A549 (cell line): ENCODE measurements around the gene GBE1. TPM values are rescaled to one million over a fixed set of nuclear protein-coding genes. Genes with fewer than 3 reads are reported as not detected.

ENCODE experiments used
- ATAC-seq, 2 experiments: fragments of 200-7000 bp in 1 of 2; fragments of >200 bp in 1 of 2; cut with Nextera tagmentation in 1 of 2; cut with Tn5 transposase in 1 of 2; 3 replicates each; pipeline versions ENCODE4 v1.8.0 to v1.9.1; 2018 to 2020; ENCODE audit warnings: mild to moderate bottlenecking in 1 of 2, moderate library complexity in 1 of 2
- CTCF ChIA-PET: fragments of 300-600 bp; sonication (Branson Sonifier 250); formaldehyde crosslinking; extraction: SDS; loops from one replicate; lab custom pipeline; 2021; ENCODE audit warnings: antibody characterized with exemption, inconsistent platforms; lab: Yijun Ruan, JAX
- POLR2A ChIA-PET: fragments of 350-600 bp; formaldehyde crosslinking; extraction: SDS; loops from one replicate; lab custom pipeline; 2021; ENCODE audit warnings: antibody characterized with exemption, inconsistent platforms; lab: Yijun Ruan, JAX
- DNase-seq, 2 experiments: peaks; one replicate each; pipeline versions ENCODE4 v3.0.0 to v3.0.0-alpha.2; 2011 to 2016; ENCODE audit warnings: low read depth in 1 of 2, low spot score in 1 of 2
- FAIRE-seq: peaks from 2 replicates; lab custom pipeline; 2011; peaks lifted over from hg19 to GRCh38; lab: Jason Lieb, UNC
- H3K27ac ChIP-seq, 2 experiments: fragments of >200 bp; sonication (Bioruptor Twin); formaldehyde crosslinking; 3 replicates each; pipeline ENCODE4 v1.5.1; 2016 to 2017
- H3K4me1 ChIP-seq: fragments of >200 bp; sonication (Bioruptor Twin); formaldehyde crosslinking; 3 replicates; pipeline ENCODE4 v1.6.1; 2016
- H3K4me2 ChIP-seq: fragments of >200 bp; sonication (Bioruptor Twin); formaldehyde crosslinking; 3 replicates; pipeline ENCODE4 v1.6.1; 2016
- H3K4me3 ChIP-seq: fragments of >200 bp; sonication (Bioruptor Twin); formaldehyde crosslinking; 3 replicates; pipeline ENCODE4 v1.5.1; 2016
- H3K9me3 ChIP-seq: fragments of >200 bp; sonication (Bioruptor Twin); formaldehyde crosslinking; 3 replicates; pipeline ENCODE4 v1.6.1; 2016
- ATOH8 ChIP-seq: fragments of 250-450 bp; sonication (Bioruptor Pico); IDR thresholded peaks from 2 replicates; pipeline ENCODE4 v1.5.0; 2020; ENCODE audit warnings: low read depth, mild to moderate bottlenecking, moderate library complexity
- BCL3 ChIP-seq: fragments of >200 bp; sonication (Bioruptor Twin); formaldehyde crosslinking; IDR thresholded peaks from 3 replicates; pipeline ENCODE4 v1.6.1; 2016
- BHLHE40 ChIP-seq: IDR thresholded peaks from 2 replicates; pipeline ENCODE4 v1.6.1; 2012; ENCODE audit warnings: low read depth, low read length, inconsistent platforms
- CBX2 ChIP-seq: fragments of 200-600 bp; sonication (generic); IDR thresholded peaks from 2 replicates; pipeline ENCODE4 v1.6.1; 2016; ENCODE audit warnings: low read depth, mild to moderate bottlenecking, borderline replicate concordance
- CEBPB ChIP-seq, 2 experiments: fragments of >200 bp in 1 of 2; sonication (Bioruptor Twin) in 1 of 2; formaldehyde crosslinking in 1 of 2; IDR thresholded peaks; 2 replicates each; pipeline ENCODE4 v1.6.1; 2012 to 2016
- CHD2 ChIP-seq: fragments of 150-350 bp; IDR thresholded peaks from 2 replicates; pipeline ENCODE4 v1.6.1; 2014; ENCODE audit warnings: low read length; ENCODE audit not compliant: partially characterized antibody
- CTCF ChIP-seq: fragments of >200 bp; sonication (Bioruptor Twin); formaldehyde crosslinking; IDR thresholded peaks from 3 replicates; pipeline ENCODE4 v1.5.1; 2016
- E2F6 ChIP-seq: IDR thresholded peaks from 2 replicates; pipeline ENCODE4 v1.6.1; 2012; ENCODE audit warnings: low read depth, borderline replicate concordance
- EP300 ChIP-seq, 2 experiments: fragments of >200 bp; sonication (Bioruptor Twin); formaldehyde crosslinking; IDR thresholded peaks; 2 replicates in 1 of 2; 3 replicates in 1 of 2; pipeline ENCODE4 v1.6.1; 2016 to 2017
- FOSB ChIP-seq: fragments of 250-450 bp; sonication (Bioruptor Pico); IDR thresholded peaks from 2 replicates; pipeline ENCODE4 v1.5.0; 2020; ENCODE audit warnings: mild to moderate bottlenecking, moderate library complexity
- FOSL2 ChIP-seq, 2 experiments: fragments of 450-650 bp in 1 of 2; fragments of >200 bp in 1 of 2; sonication (Bioruptor Twin) in 1 of 2; formaldehyde crosslinking; IDR thresholded peaks; 2 replicates each; pipeline versions ENCODE4 v1.5.0 to v1.6.1; 2016 to 2020; ENCODE audit warnings: mild to moderate bottlenecking in 1 of 2, moderate library complexity in 1 of 2
- GATA3 ChIP-seq: IDR thresholded peaks from 2 replicates; pipeline ENCODE4 v1.6.1; 2012; ENCODE audit warnings: borderline replicate concordance
- HOXA7 ChIP-seq: fragments of 250-450 bp; sonication (Bioruptor Pico); IDR thresholded peaks from 2 replicates; pipeline ENCODE4 v1.5.0; 2020; ENCODE audit warnings: mild to moderate bottlenecking, moderate library complexity
- HOXB13 ChIP-seq: fragments of 250-450 bp; sonication (Bioruptor Pico); IDR thresholded peaks from 2 replicates; pipeline ENCODE4 v1.5.0; 2020; ENCODE audit warnings: low read depth, mild to moderate bottlenecking, moderate library complexity
- JUN ChIP-seq, 2 experiments: fragments of >200 bp; sonication (Bioruptor Twin); formaldehyde crosslinking; IDR thresholded peaks; 2 replicates in 1 of 2; 3 replicates in 1 of 2; pipeline ENCODE4 v1.6.1; 2016 to 2017
- JUNB ChIP-seq: fragments of >200 bp; sonication (Bioruptor Twin); formaldehyde crosslinking; IDR thresholded peaks from 2 replicates; pipeline ENCODE4 v1.6.1; 2016
- MAX ChIP-seq: IDR thresholded peaks from 2 replicates; pipeline ENCODE4 v1.6.1; 2012
- MAZ ChIP-seq: fragments of 150-350 bp; IDR thresholded peaks from 2 replicates; pipeline ENCODE4 v1.6.1; 2014; ENCODE audit warnings: antibody characterized with exemption, low read depth, low read length, borderline replicate concordance
- MYC ChIP-seq: IDR thresholded peaks from 2 replicates; pipeline ENCODE4 v1.6.1; 2012; ENCODE audit warnings: mild to moderate bottlenecking, inconsistent platforms, low read length, improper control_type of control experiment, borderline replicate concordance
- NPAS2 ChIP-seq: fragments of 250-450 bp; sonication (Bioruptor Pico); IDR thresholded peaks from 2 replicates; pipeline ENCODE4 v1.8.0; 2022; ENCODE audit warnings: mild to moderate bottlenecking, moderate library complexity, borderline replicate concordance
- PHF8 ChIP-seq: fragments of 200-600 bp; sonication (generic); IDR thresholded peaks from 2 replicates; pipeline ENCODE4 v1.6.1; 2016; ENCODE audit warnings: low read depth, mild to moderate bottlenecking, antibody characterized with exemption, moderate library complexity, borderline replicate concordance
- POLR2A ChIP-seq: IDR thresholded peaks from 2 replicates; pipeline ENCODE4 v1.6.1; 2012; ENCODE audit warnings: mild to moderate bottlenecking, low read length
- RAD21 ChIP-seq, 2 experiments: fragments of >200 bp in 1 of 2; sonication (Bioruptor Twin) in 1 of 2; formaldehyde crosslinking in 1 of 2; IDR thresholded peaks in 1 of 2; conservative IDR thresholded peaks in 1 of 2; 2 replicates in 1 of 2; 3 replicates in 1 of 2; pipeline ENCODE4 v1.6.1; 2012 to 2018; ENCODE audit warnings: inconsistent platforms in 1 of 2
- RARB ChIP-seq: fragments of 250-450 bp; sonication (Bioruptor Pico); IDR thresholded peaks from 2 replicates; pipeline ENCODE4 v1.8.0; 2021; ENCODE audit warnings: mild to moderate bottlenecking, moderate library complexity
- RCOR1 ChIP-seq: fragments of 150-350 bp; IDR thresholded peaks from 2 replicates; pipeline ENCODE4 v1.6.1; 2014; ENCODE audit warnings: antibody characterized with exemption, low read length, low read depth
- RFX5 ChIP-seq: fragments of 450-650 bp; IDR thresholded peaks from 2 replicates; pipeline ENCODE4 v1.7.1; 2014; ENCODE audit warnings: antibody characterized with exemption, mild to moderate bottlenecking, moderate library complexity
- SMC3 ChIP-seq: fragments of >200 bp; sonication (Bioruptor Twin); formaldehyde crosslinking; IDR thresholded peaks from 3 replicates; pipeline ENCODE4 v1.6.1; 2018; ENCODE audit warnings: inconsistent platforms
- TFCP2L1 ChIP-seq: fragments of 250-450 bp; sonication (Bioruptor Pico); IDR thresholded peaks from 2 replicates; pipeline ENCODE4 v1.5.0; 2021; ENCODE audit warnings: mild to moderate bottlenecking
- TP53 ChIP-seq: fragments of 250-450 bp; sonication (Bioruptor Pico); IDR thresholded peaks from 2 replicates; pipeline ENCODE4 v1.5.0; 2021; ENCODE audit warnings: mild to moderate bottlenecking, moderate library complexity
- WGBS: methylation state at CpG from one replicate; pipeline ENCODE4 v1.1.6; 2017; ENCODE audit errors: missing lambda C conversion rate; 5-methylcytosine and 5-hydroxymethylcytosine counted together
- polyA minus RNA-seq: library from RNA; depleted of rRNA, polyadenylated mRNA; stranded (reverse); fragments of >200 nt; gene quantifications from 2 replicates; pipeline ENCODE4 v1.2.3, GENCODE V29; 2011; rRNA and poly(A)+ RNA removed
- polyA plus RNA-seq, 4 experiments: library from polyadenylated mRNA; depleted of rRNA in 3 of 4; stranded (reverse); fragments of >200 nt; fragmentation: RNase III in 1 of 4; extraction: RNeasy Plus Mini Kit Qiagen cat#74134 plus additional on column Dnase treatment in 1 of 4; gene quantifications; 2 replicates in 3 of 4; 3 replicates in 1 of 4; pipeline ENCODE4 v1.2.3, GENCODE V29; 2011 to 2017

Gene GBE1
- 47.1 and 55.0 TPM in 2 replicates for polyA plus RNA-seq (2011; rRNA removed)
- 9.3 and 10.3 TPM in 2 replicates for polyA plus RNA-seq (2012; cell fraction: cytosol; rRNA removed)
- 6.6 and 7.7 TPM in 2 replicates for polyA plus RNA-seq (2012; cell fraction: nucleus; rRNA removed)
- polyA plus RNA-seq (2017; fragmentation: RNase III; extraction: RNeasy Plus Mini Kit Qiagen cat#74134 plus additional on column Dnase treatment): 36.3 to 39.5 TPM (median 38.1 TPM) in 3 replicates
- polyA minus RNA-seq: 26.3 and 26.8 TPM in 2 replicates

- ATAC-seq (peak; percentile 92 to 94), DNase-seq (peak; percentile 93 to 94), FAIRE-seq (no peak)
- ChIA-PET POLR2A (interaction anchor here (0.5 to 1.5 kb wide), 5 partner anchors 9 to 54 kb away, joined by 3 to 9 read pairs (median 5); no protein-coding TSS in a partner anchor), CTCF (interaction anchor here (1.3 to 1.4 kb wide), 2 partner anchors 12 to 74 kb away, joined by 3 to 4 read pairs; no protein-coding TSS in a partner anchor)
- 0 out of 2 replicates have a peak, but pooled peaks have one; percentile 31 for TF ChIP-seq ATOH8 (CRISPR knock-in tag)
- 0 out of 2 replicates have a peak, but pooled peaks have one; percentile 24 for TF ChIP-seq RARB
- peak; percentile 96 for TF ChIP-seq MAX
- 0 out of 2 replicates have a peak, but pooled peaks have one; percentile 49 for TF ChIP-seq TFCP2L1
- peak; percentile 57 for TF ChIP-seq SMC3
- TF ChIP-seq HOXA7 (CRISPR knock-in tag): no peak
- peak; percentile 81 for TF ChIP-seq NPAS2
- peak; percentile 29; the same call in 1 of the 3 replicates for TF ChIP-seq BCL3
- TF ChIP-seq POLR2A: peak; percentile 49
- TF ChIP-seq CTCF: peak; percentile 44; the same call in 2 of the 3 replicates
- TF ChIP-seq RCOR1: no peak
- TF ChIP-seq HOXB13 (CRISPR knock-in tag): no peak
- peak; percentile 80 for TF ChIP-seq FOSL2 (IDR thresholded peaks at IDR 0.05)
- peak; percentile 97 for TF ChIP-seq FOSL2 (CRISPR knock-in tag; IDR thresholded peaks at IDR 0.05)
- no peak for TF ChIP-seq CHD2
- TF ChIP-seq JUNB: peak; percentile 62; the same call in 1 of the 2 replicates
- TF ChIP-seq MYC: 0 out of 2 replicates have a peak, but pooled peaks have one; percentile 44
- TF ChIP-seq RFX5: 0 out of 2 replicates have a peak, but pooled peaks have one; percentile 8
- no peak for TF ChIP-seq CBX2
- TF ChIP-seq PHF8: peak; percentile 86; the same call in 1 of the 2 replicates
- peak; percentile 39; the same call in 1 of the 2 replicates for TF ChIP-seq GATA3
- 0 out of 2 replicates have a peak, but pooled peaks have one; percentile 10 for TF ChIP-seq MAZ
- no peak for TF ChIP-seq EP300 (IDR thresholded peaks at IDR 0.05)
- TF ChIP-seq TP53 (CRISPR knock-in tag): peak; percentile 60; the same call in 1 of the 2 replicates
- TF ChIP-seq JUN (IDR thresholded peaks at IDR 0.05): peak; percentile 30 to 94
- TF ChIP-seq BHLHE40: peak; percentile 81
- TF ChIP-seq FOSB (CRISPR knock-in tag): no peak
- TF ChIP-seq E2F6: peak; percentile 57; the same call in 1 of the 2 replicates
- TF ChIP-seq CEBPB (IDR thresholded peaks at IDR 0.05): peak; percentile 89 to 93
- TF ChIP-seq RAD21 (conservative IDR thresholded peaks at IDR 0.05 in 1 of 2, IDR thresholded peaks at IDR 0.05 in 1 of 2): peak; percentile 39 to 62
- peak within 1 kb of the TSS; percentile 94 for H3K4me2 ChIP-seq
- peak within 1 kb of the TSS; percentile 66 for H3K4me3 ChIP-seq
- H3K4me1 ChIP-seq: peaks cover 19% of the 10 kb centered on the region
- H3K27ac ChIP-seq: peak within 1 kb of the TSS; percentile 97 to 99
- under 1% methylated on average over 35 of the region's 88 CpGs for WGBS
- H3K9me3 ChIP-seq: peaks cover 8% of the 10 kb centered on the region; the same call in 1 of the 3 replicates
Observed at GRCh38 chr3:81760924-81761903, at the start of gene GBE1. TSS of gene GBE1 (minus strand) at chr3:81761645. CDS start at chr3:81761517, 128 bp downstream.
